Keratinocyte (primary cell): ENCODE measurements around the gene ITGB3. TPM values are rescaled to one million over a fixed set of nuclear protein-coding genes. Genes with fewer than 3 reads are reported as not detected.

Experiments used
- DNase-seq: peaks from one replicate; pipeline ENCODE4 v3.0.0-alpha.2; 2011; ENCODE audit warnings: low read depth, missing footprints, low spot score
- FAIRE-seq: peaks from 2 replicates; lab custom pipeline; 2011; peaks lifted over from hg19 to GRCh38; lab: Jason Lieb, UNC
- H2AFZ ChIP-seq: 2 replicates; pipeline ENCODE4 v1.6.0; 2012; ENCODE audit warnings: low read length, control low read depth, inconsistent platforms; ENCODE audit not compliant: control insufficient read depth
- H3K27ac ChIP-seq: 2 replicates; pipeline ENCODE4 v1.5.1; 2011; ENCODE audit warnings: low read length; ENCODE audit not compliant: control insufficient read depth, insufficient read depth
- H3K27me3 ChIP-seq: 3 replicates; pipeline ENCODE4 v1.6.0; 2011; ENCODE audit warnings: low read length; ENCODE audit not compliant: control insufficient read depth, insufficient read depth; ENCODE audit errors: extremely low read depth
- H3K36me3 ChIP-seq, 2 experiments: 2 replicates in 1 of 2; 3 replicates in 1 of 2; pipeline ENCODE4 v1.5.1; 2011; ENCODE audit warnings: low read length in 2 of 2, mild to moderate bottlenecking in 1 of 2; ENCODE audit not compliant: control insufficient read depth in 2 of 2, insufficient read depth in 2 of 2; ENCODE audit errors: extremely low read depth in 1 of 2
- H3K4me1 ChIP-seq: 3 replicates; pipeline ENCODE4 v1.5.1; 2011; ENCODE audit warnings: low read length; ENCODE audit not compliant: control insufficient read depth, insufficient read depth; ENCODE audit errors: extremely low read depth
- H3K4me2 ChIP-seq: 3 replicates; pipeline ENCODE4 v1.6.0; 2011; ENCODE audit warnings: low read depth, low read length; ENCODE audit not compliant: control insufficient read depth, insufficient read depth; ENCODE audit errors: extremely low read depth
- H3K4me3 ChIP-seq, 3 experiments: fragments of 200-600 bp in 1 of 3; sonication (generic) in 1 of 3; 2 replicates in 2 of 3; 3 replicates in 1 of 3; pipeline ENCODE4 v1.5.1; 2011 to 2016; ENCODE audit warnings: low read length in 3 of 3, mild to moderate bottlenecking in 3 of 3, control low read depth in 2 of 3, inconsistent platforms in 1 of 3, low read depth in 1 of 3, mixed read lengths in 1 of 3, mixed run types in 1 of 3, moderate library complexity in 1 of 3; ENCODE audit not compliant: control insufficient read depth in 2 of 3, insufficient read depth in 2 of 3; ENCODE audit errors: extremely low read depth in 1 of 3
- H3K79me2 ChIP-seq: 2 replicates; pipeline ENCODE4 v1.6.0; 2012; ENCODE audit warnings: low read length; ENCODE audit not compliant: control insufficient read depth, insufficient read depth
- H3K9ac ChIP-seq: 3 replicates; pipeline ENCODE4 v1.6.0; 2011; ENCODE audit warnings: low read length; ENCODE audit not compliant: control insufficient read depth, insufficient read depth; ENCODE audit errors: extremely low read depth
- H3K9me1 ChIP-seq: 3 replicates; pipeline ENCODE4 v1.6.0; 2011; ENCODE audit warnings: low read length; ENCODE audit not compliant: control insufficient read depth, insufficient read depth; ENCODE audit errors: extremely low read depth
- H3K9me3 ChIP-seq: 2 replicates; pipeline ENCODE4 v1.5.1; 2012; ENCODE audit warnings: low read depth, low read length; ENCODE audit not compliant: control insufficient read depth
- H4K20me1 ChIP-seq: 3 replicates; pipeline ENCODE4 v1.6.0; 2011; ENCODE audit warnings: low read length; ENCODE audit not compliant: control insufficient read depth, insufficient read depth; ENCODE audit errors: extremely low read depth
- EZH2 ChIP-seq: IDR thresholded peaks from one replicate; pipeline ENCODE4 v1.6.1; 2012; ENCODE audit warnings: inconsistent platforms, mild to moderate bottlenecking, low read length, moderate library complexity
- dilution Hi-C: fragments of 300-500 bp; cut with MboI; formaldehyde crosslinking; loops from one replicate; pipeline ENCODE4 v1.7.0; 2020; ENCODE audit warnings: low sequenced_read_pairs; ENCODE audit not compliant: extremely low pct_ligation_motif_present
- polyA plus RNA-seq, 5 experiments: library from polyadenylated mRNA; depleted of rRNA in 3 of 5; stranded (reverse) in 3 of 5; stranded (forward) in 1 of 5; unstranded in 1 of 5; fragments of >200 nt; gene quantifications; 1 replicate in 1 of 5; 2 replicates in 3 of 5; 3 replicates in 1 of 5; pipeline versions ENCODE4 v1.2.1 to v1.2.3, GENCODE V29; 2011 to 2012; ENCODE audit warnings: missing spikeins in 2 of 5, low read depth in 1 of 5, low replicate concordance in 1 of 5
- TF ChIP-seq, protein P1 (sequence below), 3 experiments: IDR thresholded peaks in 1 of 3; conservative IDR thresholded peaks in 1 of 3; optimal IDR thresholded peaks in 1 of 3; 2 replicates in 2 of 3; 3 replicates in 1 of 3; pipeline versions ENCODE3 to v1.5.1; 2011; ENCODE audit warnings: low read length in 3 of 3, mild to moderate bottlenecking in 3 of 3, moderate library complexity in 2 of 3, control low read depth in 1 of 3, inconsistent platforms in 1 of 3; ENCODE audit not compliant: insufficient read depth in 2 of 3; ENCODE audit errors: extremely low read depth in 1 of 3

Gene ITGB3
- polyA plus RNA-seq, 1 donor (not counting 4 experiments of a cell fraction or from before 2014, with no cell fraction given) = not detected

- no peak for DNase-seq
- peaks cover 25% of the 10 kb centered on the region for H3K4me1 ChIP-seq
Observed at GRCh38 chr17:47222047-47222446, 31.6 kb upstream of the ITGB3 start.

GRCh38 chr17:47223007-47223406, 30.6 kb upstream of the ITGB3 start:
- no peaks in the 10 kb centered on the region for H4K20me1 ChIP-seq
- H3K9ac ChIP-seq = no peak overlapping the region
- H3K4me1 ChIP-seq = peaks cover 25% of the 10 kb centered on the region
- no peak overlapping the region for H3K27ac ChIP-seq
- H3K4me3 ChIP-seq = no peak overlapping the region
- H3K79me2 ChIP-seq = no peaks in the 10 kb centered on the region
- no peaks in the 10 kb centered on the region for H3K9me1 ChIP-seq
- peak overlapping the region; percentile 10 for H3K4me2 ChIP-seq
- no peak for TF ChIP-seq EZH2
- TF ChIP-seq, protein P1, sequence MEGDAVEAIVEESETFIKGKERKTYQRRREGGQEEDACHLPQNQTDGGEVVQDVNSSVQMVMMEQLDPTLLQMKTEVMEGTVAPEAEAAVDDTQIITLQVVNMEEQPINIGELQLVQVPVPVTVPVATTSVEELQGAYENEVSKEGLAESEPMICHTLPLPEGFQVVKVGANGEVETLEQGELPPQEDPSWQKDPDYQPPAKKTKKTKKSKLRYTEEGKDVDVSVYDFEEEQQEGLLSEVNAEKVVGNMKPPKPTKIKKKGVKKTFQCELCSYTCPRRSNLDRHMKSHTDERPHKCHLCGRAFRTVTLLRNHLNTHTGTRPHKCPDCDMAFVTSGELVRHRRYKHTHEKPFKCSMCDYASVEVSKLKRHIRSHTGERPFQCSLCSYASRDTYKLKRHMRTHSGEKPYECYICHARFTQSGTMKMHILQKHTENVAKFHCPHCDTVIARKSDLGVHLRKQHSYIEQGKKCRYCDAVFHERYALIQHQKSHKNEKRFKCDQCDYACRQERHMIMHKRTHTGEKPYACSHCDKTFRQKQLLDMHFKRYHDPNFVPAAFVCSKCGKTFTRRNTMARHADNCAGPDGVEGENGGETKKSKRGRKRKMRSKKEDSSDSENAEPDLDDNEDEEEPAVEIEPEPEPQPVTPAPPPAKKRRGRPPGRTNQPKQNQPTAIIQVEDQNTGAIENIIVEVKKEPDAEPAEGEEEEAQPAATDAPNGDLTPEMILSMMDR (optimal IDR thresholded peaks at IDR 0.05 in 1 of 3, IDR thresholded peaks at IDR 0.05 in 1 of 3, conservative IDR thresholded peaks at IDR 0.05 in 1 of 3; ENCODE audit: extremely low read depth in 1 of 3, insufficient read depth in 2 of 3, low read length in 3 of 3) = no peak
- DNase-seq (no peak), FAIRE-seq (no peak)
- H3K36me3 ChIP-seq = no peaks in the 10 kb centered on the region
- no peaks in the 10 kb centered on the region for H3K27me3 ChIP-seq
- dilution Hi-C loops = no loop called here
- H3K9me3 ChIP-seq = no peaks in the 10 kb centered on the region
- H2AFZ ChIP-seq = no peak overlapping the region

More at GRCh38 chr17:47222047-47222446, 31.6 kb upstream of the ITGB3 start:
- H3K36me3 ChIP-seq = no peaks in the 10 kb centered on the region
- no peaks in the 10 kb centered on the region for H3K27me3 ChIP-seq
- no peak overlapping the region for H3K4me3 ChIP-seq
- no peak for TF ChIP-seq EZH2
- TF ChIP-seq, protein P1 (optimal IDR thresholded peaks at IDR 0.05 in 1 of 3, IDR thresholded peaks at IDR 0.05 in 1 of 3, conservative IDR thresholded peaks at IDR 0.05 in 1 of 3; ENCODE audit: extremely low read depth in 1 of 3, insufficient read depth in 2 of 3, low read length in 3 of 3) = no peak
- H3K9me1 ChIP-seq = no peaks in the 10 kb centered on the region
- no peak for FAIRE-seq
- no peak overlapping the region for H3K9ac ChIP-seq
- no peaks in the 10 kb centered on the region for H3K9me3 ChIP-seq
- dilution Hi-C loops = no loop called here
- H4K20me1 ChIP-seq = no peaks in the 10 kb centered on the region
- no peaks in the 10 kb centered on the region for H3K79me2 ChIP-seq
- no peak overlapping the region for H3K27ac ChIP-seq
- H2AFZ ChIP-seq = no peak overlapping the region
- H3K4me2 ChIP-seq = no peak overlapping the region
